Dermis blood vessel endothelial cell (primary cell): ENCODE data around the gene KIAA0513. TPM values are rescaled to one million over a fixed set of nuclear protein-coding genes. Genes with fewer than 3 reads are reported as not detected.

Experiments
- DNase-seq: peaks from one replicate; pipeline ENCODE4 v3.0.0; 2010
- total RNA-seq: library from RNA; depleted of rRNA; stranded (reverse); fragments of >200 nt; gene quantifications from 2 replicates; pipeline ENCODE4 v1.2.3, GENCODE V29; 2014

Gene KIAA0513
- total RNA-seq, 1 donor from 2014 or later: 19.9 TPM

- DNase-seq: no peak
Measured at GRCh38 chr16:85090873-85091521, 63.4 kb downstream of the KIAA0513 start.

- DNase-seq: no peak
Measured at GRCh38 chr16:85091522-85091910, 63.9 kb downstream of the KIAA0513 start.

GRCh38 chr16:85092309-85092708 lies 64.7 kb downstream of the KIAA0513 start:
- DNase-seq: no peak

GRCh38 chr16:85092851-85093250 lies 65.3 kb downstream of the KIAA0513 start:
- no peak for DNase-seq

- no peak for DNase-seq
Measured at GRCh38 chr16:85093705-85094104, 66.1 kb downstream of the KIAA0513 start.

GRCh38 chr16:85094176-85094805 lies 66.7 kb downstream of the KIAA0513 start:
- DNase-seq: no peak

- no peak for DNase-seq
Measured at GRCh38 chr16:85094812-85095211, 67.2 kb downstream of the KIAA0513 start.

GRCh38 chr16:85096921-85097320 lies 69.3 kb downstream of the KIAA0513 start:
- no peak for DNase-seq

GRCh38 chr16:85098565-85098964 lies 71.0 kb downstream of the KIAA0513 start:
- no peak for DNase-seq

- no peak for DNase-seq
Measured at GRCh38 chr16:85100265-85100664, 72.7 kb downstream of the KIAA0513 start.

- no peak for DNase-seq
Measured at GRCh38 chr16:85101956-85102630, 74.5 kb downstream of the KIAA0513 start.

GRCh38 chr16:85103114-85104079 lies 75.8 kb downstream of the KIAA0513 start:
- no peak for DNase-seq

- no peak for DNase-seq
Measured at GRCh38 chr16:85104147-85104546, 76.6 kb downstream of the KIAA0513 start.

- DNase-seq: no peak
Measured at GRCh38 chr16:85104821-85105391, 77.3 kb downstream of the KIAA0513 start.

- no peak for DNase-seq
Measured at GRCh38 chr16:85105475-85105874, 77.9 kb downstream of the KIAA0513 start.

- no peak for DNase-seq
Measured at GRCh38 chr16:85107083-85107482, 79.5 kb downstream of the KIAA0513 start.

GRCh38 chr16:85107532-85107931 lies 79.9 kb downstream of the KIAA0513 start:
- no peak for DNase-seq

- no peak for DNase-seq
Measured at GRCh38 chr16:85110105-85110504, 82.5 kb downstream of the KIAA0513 start.

- DNase-seq: no peak
Measured at GRCh38 chr16:85111184-85111583, 83.6 kb downstream of the KIAA0513 start.

- DNase-seq: no peak
Measured at GRCh38 chr16:85112364-85112763, 84.8 kb downstream of the KIAA0513 start, which contains the start of gene CIBAR2. TSS of gene CIBAR2 (minus strand) at chr16:85112472. CDS start at chr16:85112352, 120 bp downstream.

- no peak for DNase-seq
Measured at GRCh38 chr16:85113168-85113733, 85.7 kb downstream of the KIAA0513 start.

- DNase-seq: no peak
Measured at GRCh38 chr16:85113913-85114312, 86.3 kb downstream of the KIAA0513 start.
